Lower leg skin (tissue), 4 donors: ENCODE data around the gene EML6. TPM values are rescaled to one million over a fixed set of nuclear protein-coding genes. Genes with fewer than 3 reads are reported as not detected.

ENCODE experiments used
- DNase-seq, 2 donors: peaks; one replicate each; pipeline ENCODE4 v3.0.0-alpha.2; 2019; ENCODE audit warnings: low spot score in 2 of 2
- H3K4me3 ChIP-seq: fragments of 200-600 bp; sonication (generic); 2 replicates; pipeline ENCODE4 v1.5.1; 2017; ENCODE audit warnings: mild to moderate bottlenecking, low read depth; ENCODE audit not compliant: poor library complexity, severe bottlenecking
- POLR2A ChIP-seq, 2 donors: fragments of 450-650 bp; IDR thresholded peaks; one replicate each; pipeline ENCODE4 v1.6.1; 2016 to 2017; ENCODE audit warnings: antibody characterized with exemption in 2 of 2, mild to moderate bottlenecking in 1 of 2, moderate library complexity in 1 of 2
- WGBS, 2 donors: methylation state at CpG; one replicate each; pipeline ENCODE4 v1.1.5; 2018; 5-methylcytosine and 5-hydroxymethylcytosine counted together
- intact Hi-C: fragments of 100-400 bp; cut with DNase I; formaldehyde crosslinking; loops from one replicate; pipeline ENCODE4 v1.15.0; 2023; ENCODE audit warnings: low total_unique reads
- total RNA-seq, 4 donors: library from RNA; depleted of rRNA; stranded (reverse); fragments of >200 nt; gene quantifications; one replicate each; pipeline ENCODE4 v1.1.0, GENCODE V29; 2016
- TF ChIP-seq, protein P1 (sequence below), 3 donors: fragments of 450-650 bp; IDR thresholded peaks; one replicate each; pipeline ENCODE4 v1.5.1; 2016; ENCODE audit warnings: antibody characterized with exemption in 3 of 3, mild to moderate bottlenecking in 3 of 3, moderate library complexity in 2 of 3

EML6 gene
- total RNA-seq, 4 donors from 2014 or later = 1.8 to 4.4 (median 3.3) TPM

DNA sequence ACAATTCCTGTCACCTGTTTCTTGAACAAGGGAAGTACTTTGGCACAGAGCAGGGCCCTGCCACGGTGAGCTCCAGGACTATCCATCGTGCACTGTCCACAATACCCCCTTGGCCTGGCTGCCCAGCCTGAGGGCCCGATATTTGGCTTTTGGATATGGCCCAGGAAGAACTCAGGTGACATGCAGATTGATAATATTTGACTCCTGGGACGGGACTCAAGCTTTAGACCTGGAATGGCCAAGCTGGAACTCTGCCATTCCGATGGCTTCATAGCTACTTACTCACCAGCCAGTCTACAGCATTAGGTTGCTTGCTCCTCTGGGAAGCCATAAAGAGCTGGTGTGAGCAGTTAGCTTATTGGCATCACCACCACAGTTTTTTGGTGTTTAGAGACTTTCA lies 26.6 kb downstream of the EML6 start:
- no peak for TF ChIP-seq POLR2A (IDR thresholded peaks at IDR 0.05)
- TF ChIP-seq, protein P1, sequence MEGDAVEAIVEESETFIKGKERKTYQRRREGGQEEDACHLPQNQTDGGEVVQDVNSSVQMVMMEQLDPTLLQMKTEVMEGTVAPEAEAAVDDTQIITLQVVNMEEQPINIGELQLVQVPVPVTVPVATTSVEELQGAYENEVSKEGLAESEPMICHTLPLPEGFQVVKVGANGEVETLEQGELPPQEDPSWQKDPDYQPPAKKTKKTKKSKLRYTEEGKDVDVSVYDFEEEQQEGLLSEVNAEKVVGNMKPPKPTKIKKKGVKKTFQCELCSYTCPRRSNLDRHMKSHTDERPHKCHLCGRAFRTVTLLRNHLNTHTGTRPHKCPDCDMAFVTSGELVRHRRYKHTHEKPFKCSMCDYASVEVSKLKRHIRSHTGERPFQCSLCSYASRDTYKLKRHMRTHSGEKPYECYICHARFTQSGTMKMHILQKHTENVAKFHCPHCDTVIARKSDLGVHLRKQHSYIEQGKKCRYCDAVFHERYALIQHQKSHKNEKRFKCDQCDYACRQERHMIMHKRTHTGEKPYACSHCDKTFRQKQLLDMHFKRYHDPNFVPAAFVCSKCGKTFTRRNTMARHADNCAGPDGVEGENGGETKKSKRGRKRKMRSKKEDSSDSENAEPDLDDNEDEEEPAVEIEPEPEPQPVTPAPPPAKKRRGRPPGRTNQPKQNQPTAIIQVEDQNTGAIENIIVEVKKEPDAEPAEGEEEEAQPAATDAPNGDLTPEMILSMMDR (IDR thresholded peaks at IDR 0.05) = no peak
- DNase-seq = no peak
- 94 to 96% methylated on average over 5 of the region's 5 CpGs for WGBS, 2 donors
- intact Hi-C loops = no loop called here
- no peak overlapping the region for H3K4me3 ChIP-seq

- no peak for TF ChIP-seq POLR2A (IDR thresholded peaks at IDR 0.05)
- TF ChIP-seq, protein P1 (IDR thresholded peaks at IDR 0.05) = no peak
- no peak for DNase-seq
- intact Hi-C loops = no loop called here
- 94 to 96% methylated on average over 1 of the region's 1 CpG for WGBS, 2 donors
- H3K4me3 ChIP-seq = no peak overlapping the region
Observed at GRCh38 chr2:54752439-54752838, 29.0 kb downstream of the EML6 start.

DNA sequence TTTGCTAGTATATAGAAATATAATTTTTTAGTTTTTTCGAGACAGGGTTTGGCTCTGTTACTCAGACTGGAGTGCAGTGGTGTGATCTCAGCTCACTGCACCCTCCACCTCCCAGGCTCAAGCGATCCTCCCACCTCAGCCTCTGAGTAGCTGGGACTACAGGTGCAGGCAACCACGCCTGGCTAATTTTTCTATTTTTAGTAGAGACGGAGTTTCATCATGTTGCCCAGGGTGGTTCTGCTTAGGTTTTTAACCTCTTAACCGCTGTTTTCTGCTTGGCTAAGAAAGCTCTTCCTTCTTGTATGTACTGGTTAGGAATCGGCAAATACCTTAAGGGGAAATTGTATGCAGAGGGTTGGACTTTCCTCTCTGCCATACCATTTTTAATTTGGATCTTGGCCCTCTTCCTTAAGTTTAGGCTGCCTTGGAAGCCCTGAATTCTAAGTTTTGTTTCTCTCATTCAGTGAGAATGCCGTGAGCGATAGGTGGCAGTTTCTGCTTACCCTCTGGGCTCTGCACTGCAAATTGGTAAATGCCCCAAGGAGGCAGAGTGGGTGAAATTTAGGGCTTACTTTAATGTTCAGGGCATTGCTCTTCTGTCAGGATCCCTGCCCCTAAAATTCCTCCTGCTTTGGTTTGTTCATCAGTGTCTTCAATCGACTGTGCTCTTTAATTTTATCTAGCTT lies 32.3 kb downstream of the EML6 start:
- intact Hi-C loops = no loop called here
- no peak for DNase-seq
- no peak for TF ChIP-seq POLR2A (IDR thresholded peaks at IDR 0.05)
- TF ChIP-seq, protein P1 (IDR thresholded peaks at IDR 0.05) = no peak
- 48 to 52% methylated on average over 9 of the region's 9 CpGs for WGBS, 2 donors
- H3K4me3 ChIP-seq = no peak overlapping the region

DNA sequence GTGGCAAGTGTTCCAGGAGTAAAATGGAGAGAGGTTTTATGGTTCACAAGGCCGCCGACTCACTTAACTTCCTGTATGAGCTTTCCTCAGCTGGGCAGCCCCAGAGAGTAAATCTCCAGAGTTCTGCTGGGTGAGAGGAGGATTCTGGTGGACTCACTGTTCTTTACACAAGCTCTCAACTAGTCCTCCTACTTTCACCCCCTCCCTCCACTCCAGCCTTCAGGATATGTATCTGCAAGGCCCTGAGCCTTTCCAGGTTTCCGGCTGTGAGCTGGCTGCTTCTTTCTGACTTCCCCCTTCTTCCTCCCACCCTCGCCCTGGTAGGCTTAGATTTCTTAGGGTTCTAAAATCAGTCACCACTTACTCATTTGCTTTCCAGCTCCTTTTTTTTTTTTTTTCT lies 34.0 kb downstream of the EML6 start:
- DNase-seq = no peak
- no peak overlapping the region for H3K4me3 ChIP-seq
- intact Hi-C loops = no loop called here
- TF ChIP-seq POLR2A (IDR thresholded peaks at IDR 0.05) = no peak
- TF ChIP-seq, protein P1 (IDR thresholded peaks at IDR 0.05) = no peak
- WGBS, 2 donors = 80 to 82% methylated on average over 4 of the region's 4 CpGs

DNA sequence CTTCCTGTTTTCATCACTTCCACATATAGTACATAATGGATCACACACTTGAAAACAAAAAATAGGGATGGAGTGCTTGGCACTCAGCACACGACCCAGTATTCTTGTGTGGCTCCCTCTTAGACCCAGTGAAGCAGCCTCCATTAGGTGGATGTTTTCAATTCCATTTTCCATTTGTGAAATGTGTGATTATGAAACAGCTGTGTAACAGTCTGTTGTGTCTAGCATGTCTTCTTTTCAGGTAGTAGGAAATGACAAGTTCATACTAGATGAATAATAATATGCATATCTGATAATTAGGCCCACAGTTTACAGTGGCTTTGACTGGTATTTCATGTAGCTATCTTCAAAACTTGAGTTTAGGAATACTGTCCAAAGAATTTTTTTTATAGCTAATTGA lies 35.5 kb downstream of the EML6 start:
- intact Hi-C loops = no loop called here
- TF ChIP-seq, protein P1 (IDR thresholded peaks at IDR 0.05) = no peak
- TF ChIP-seq POLR2A (IDR thresholded peaks at IDR 0.05) = no peak
- DNase-seq = no peak
- 42% methylated on average over 1 of the region's 1 CpG for WGBS, 2 donors
- no peak overlapping the region for H3K4me3 ChIP-seq

GRCh38 chr2:54760310-54760709 lies 36.8 kb downstream of the EML6 start:
- 95 to 98% methylated on average over 2 of the region's 2 CpGs for WGBS, 2 donors
- no peak for DNase-seq
- TF ChIP-seq POLR2A (IDR thresholded peaks at IDR 0.05) = no peak
- TF ChIP-seq, protein P1 (IDR thresholded peaks at IDR 0.05) = no peak
- no peak overlapping the region for H3K4me3 ChIP-seq
- intact Hi-C loops = no loop called here
